ENCODE measurements around the gene LTO1. TPM values are rescaled to one million over a fixed set of nuclear protein-coding genes. Genes with fewer than 3 reads are reported as not detected.
A peak's percentile ranks its signal among the peaks of the same experiment; 100 is the strongest.

Gene LTO1
- total RNA-seq (2014; rRNA removed; shearing (Covaris generic); ENCODE audit: low replicate concordance): 24.6 and 67.6 TPM in 2 replicates

- H3K36me3 ChIP-seq: peaks cover 44% of the 10 kb centered on the region
- DNase-seq: peak; percentile 93
- peak within 1 kb of the TSS; percentile 95 for H3K4me3 ChIP-seq
- no peaks in the 10 kb centered on the region for H3K27me3 ChIP-seq
- H3K9me3 ChIP-seq: no peaks in the 10 kb centered on the region
These were observed at the start of gene LTO1 for GRCh38 chr11:69674886-69675714. Gene LTO1 (minus strand): TSS chr11:69675353. CDS start chr11:69675239, 114 bp downstream.

GRCh38 chr11:69721745-69722144, 46.6 kb upstream of the LTO1 start:
- Histone ChIP-seq H3K9me3 (no peaks in the 10 kb centered on the region), H3K4me3 (no peak overlapping the region), H3K27me3 (peaks cover 14% of the 10 kb centered on the region), H3K36me3 (no peaks in the 10 kb centered on the region)
- DNase-seq: no peak

- Histone ChIP-seq H3K27me3 (peaks cover 14% of the 10 kb centered on the region), H3K4me3 (no peak overlapping the region), H3K9me3 (no peaks in the 10 kb centered on the region), H3K36me3 (no peaks in the 10 kb centered on the region)
- no peak for DNase-seq
These were observed 46.0 kb upstream of the LTO1 start for GRCh38 chr11:69721106-69721505.

GRCh38 chr11:69718912-69719311, 43.8 kb upstream of the LTO1 start:
- no peak for DNase-seq
- H3K9me3 ChIP-seq: no peaks in the 10 kb centered on the region
- no peak overlapping the region for H3K4me3 ChIP-seq
- peaks cover 9% of the 10 kb centered on the region for H3K27me3 ChIP-seq
- H3K36me3 ChIP-seq: no peaks in the 10 kb centered on the region

GRCh38 chr11:69718147-69718546, 43.0 kb upstream of the LTO1 start:
- Histone ChIP-seq H3K4me3 (no peak overlapping the region), H3K9me3 (no peaks in the 10 kb centered on the region), H3K36me3 (no peaks in the 10 kb centered on the region), H3K27me3 (peaks cover 7% of the 10 kb centered on the region)
- peak; percentile 26 for DNase-seq

- H3K4me3 ChIP-seq: no peak overlapping the region
- H3K36me3 ChIP-seq: no peaks in the 10 kb centered on the region
- H3K27me3 ChIP-seq: peaks cover 7% of the 10 kb centered on the region
- DNase-seq: no peak
- no peaks in the 10 kb centered on the region for H3K9me3 ChIP-seq
These were observed 42.0 kb upstream of the LTO1 start for GRCh38 chr11:69716891-69717747.

- Histone ChIP-seq H3K27me3 (peaks cover 7% of the 10 kb centered on the region), H3K9me3 (no peaks in the 10 kb centered on the region), H3K4me3 (no peak overlapping the region), H3K36me3 (no peaks in the 10 kb centered on the region)
- DNase-seq: no peak
These were observed 40.9 kb upstream of the LTO1 start for GRCh38 chr11:69716099-69716498.

GRCh38 chr11:69715446-69715845, 40.3 kb upstream of the LTO1 start:
- Histone ChIP-seq H3K4me3 (no peak overlapping the region), H3K9me3 (no peaks in the 10 kb centered on the region), H3K27me3 (peaks cover 7% of the 10 kb centered on the region), H3K36me3 (no peaks in the 10 kb centered on the region)
- no peak for DNase-seq

GRCh38 chr11:69711822-69712801, 37.0 kb upstream of the LTO1 start:
- DNase-seq: no peak
- no peak overlapping the region for H3K4me3 ChIP-seq
- H3K36me3 ChIP-seq: no peaks in the 10 kb centered on the region
- H3K9me3 ChIP-seq: no peaks in the 10 kb centered on the region
- H3K27me3 ChIP-seq: no peaks in the 10 kb centered on the region; the same call in 1 of the 2 replicates

GRCh38 chr11:69708736-69709401, 33.7 kb upstream of the LTO1 start:
- Histone ChIP-seq H3K27me3 (peaks cover 9% of the 10 kb centered on the region), H3K36me3 (no peaks in the 10 kb centered on the region), H3K9me3 (no peaks in the 10 kb centered on the region), H3K4me3 (no peak overlapping the region)
- no peak for DNase-seq

GRCh38 chr11:69707176-69707575, 32.0 kb upstream of the LTO1 start:
- H3K9me3 ChIP-seq: no peaks in the 10 kb centered on the region
- no peaks in the 10 kb centered on the region for H3K36me3 ChIP-seq
- peaks cover 9% of the 10 kb centered on the region for H3K27me3 ChIP-seq
- no peak overlapping the region for H3K4me3 ChIP-seq
- DNase-seq: no peak

- Histone ChIP-seq H3K4me3 (no peak overlapping the region), H3K9me3 (no peaks in the 10 kb centered on the region), H3K27me3 (peaks cover 9% of the 10 kb centered on the region), H3K36me3 (no peaks in the 10 kb centered on the region)
- DNase-seq: no peak
These were observed 31.0 kb upstream of the LTO1 start for GRCh38 chr11:69705901-69706787.

GRCh38 chr11:69705351-69705811, 30.2 kb upstream of the LTO1 start:
- Histone ChIP-seq H3K4me3 (no peak overlapping the region), H3K36me3 (no peaks in the 10 kb centered on the region), H3K27me3 (peaks cover 9% of the 10 kb centered on the region), H3K9me3 (no peaks in the 10 kb centered on the region)
- no peak for DNase-seq

GRCh38 chr11:69704508-69705253, 29.5 kb upstream of the LTO1 start:
- peak; percentile 21 for DNase-seq
- H3K4me3 ChIP-seq: peak overlapping the region; percentile 15
- H3K36me3 ChIP-seq: no peaks in the 10 kb centered on the region
- H3K27me3 ChIP-seq: peaks cover 9% of the 10 kb centered on the region
- H3K9me3 ChIP-seq: no peaks in the 10 kb centered on the region
